Measurements from ENCODE around the gene NTHL1.

DNA sequence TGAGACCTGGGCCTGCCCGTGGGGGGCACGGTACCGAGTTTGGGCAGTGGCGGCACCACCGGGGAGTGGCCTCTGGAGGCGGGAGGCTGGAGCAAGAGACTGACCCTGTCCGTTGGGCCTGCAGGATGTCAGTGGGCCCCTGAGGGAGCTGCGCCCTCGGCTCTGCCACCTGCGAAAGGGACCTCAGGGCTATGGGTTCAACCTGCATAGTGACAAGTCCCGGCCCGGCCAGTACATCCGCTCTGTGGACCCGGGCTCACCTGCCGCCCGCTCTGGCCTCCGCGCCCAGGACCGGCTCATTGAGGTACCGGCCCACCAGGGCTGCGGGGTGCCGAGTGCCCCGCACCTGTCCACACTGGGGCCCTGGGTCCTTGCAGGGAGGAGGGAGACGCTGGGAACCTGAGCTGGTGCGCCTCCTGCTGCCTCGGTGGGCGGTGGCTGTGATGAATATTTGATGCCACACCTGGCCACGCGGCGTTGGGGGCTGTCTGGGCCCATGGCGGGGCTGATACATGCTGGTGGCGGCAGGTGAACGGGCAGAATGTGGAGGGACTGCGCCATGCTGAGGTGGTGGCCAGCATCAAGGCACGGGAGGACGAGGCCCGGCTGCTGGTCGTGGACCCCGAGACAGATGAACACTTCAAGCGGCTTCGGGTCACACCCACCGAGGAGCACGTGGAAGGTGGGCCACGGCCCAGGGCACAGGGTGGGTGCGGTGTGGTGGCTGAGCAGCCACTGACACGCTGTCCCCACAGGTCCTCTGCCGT is 11.3 kb downstream of the NTHL1 start:
- TF ChIP-seq, protein P1, sequence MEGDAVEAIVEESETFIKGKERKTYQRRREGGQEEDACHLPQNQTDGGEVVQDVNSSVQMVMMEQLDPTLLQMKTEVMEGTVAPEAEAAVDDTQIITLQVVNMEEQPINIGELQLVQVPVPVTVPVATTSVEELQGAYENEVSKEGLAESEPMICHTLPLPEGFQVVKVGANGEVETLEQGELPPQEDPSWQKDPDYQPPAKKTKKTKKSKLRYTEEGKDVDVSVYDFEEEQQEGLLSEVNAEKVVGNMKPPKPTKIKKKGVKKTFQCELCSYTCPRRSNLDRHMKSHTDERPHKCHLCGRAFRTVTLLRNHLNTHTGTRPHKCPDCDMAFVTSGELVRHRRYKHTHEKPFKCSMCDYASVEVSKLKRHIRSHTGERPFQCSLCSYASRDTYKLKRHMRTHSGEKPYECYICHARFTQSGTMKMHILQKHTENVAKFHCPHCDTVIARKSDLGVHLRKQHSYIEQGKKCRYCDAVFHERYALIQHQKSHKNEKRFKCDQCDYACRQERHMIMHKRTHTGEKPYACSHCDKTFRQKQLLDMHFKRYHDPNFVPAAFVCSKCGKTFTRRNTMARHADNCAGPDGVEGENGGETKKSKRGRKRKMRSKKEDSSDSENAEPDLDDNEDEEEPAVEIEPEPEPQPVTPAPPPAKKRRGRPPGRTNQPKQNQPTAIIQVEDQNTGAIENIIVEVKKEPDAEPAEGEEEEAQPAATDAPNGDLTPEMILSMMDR (IDR thresholded peaks at IDR 0.05) = no peak
- TF ChIP-seq EP300 (IDR thresholded peaks at IDR 0.05) (no peak), POLR2A (IDR thresholded peaks at IDR 0.05) (peak in 1 of 4 donors; percentile 1)
